ENCODE measurements around the gene CTSS. TPM values are rescaled to one million over a fixed set of nuclear protein-coding genes. Genes with fewer than 3 reads are reported as not detected.

The CTSS gene
- total RNA-seq, 1 donor from 2014 or later = 0.81 TPM

DNA sequence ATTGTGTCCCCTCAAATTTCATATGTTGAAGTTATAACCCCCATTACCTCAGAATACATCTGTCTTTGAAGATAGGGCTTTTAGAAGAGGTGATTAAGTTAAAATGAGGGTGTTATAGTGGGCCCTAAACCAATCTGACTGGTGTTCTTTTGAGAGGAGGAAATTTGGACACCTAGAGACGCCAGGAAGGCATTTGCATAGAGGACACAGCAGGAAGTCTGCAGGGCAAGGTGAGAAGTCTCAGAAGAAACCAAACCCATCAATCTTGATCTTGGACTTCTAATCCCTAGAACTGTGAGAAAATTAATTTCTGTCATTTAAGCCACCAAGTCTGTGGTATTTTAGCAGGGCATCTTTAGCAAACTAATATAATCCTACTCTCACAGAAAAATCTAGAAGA, 81.7 kb downstream of the CTSS start:
- TF ChIP-seq, protein P1, sequence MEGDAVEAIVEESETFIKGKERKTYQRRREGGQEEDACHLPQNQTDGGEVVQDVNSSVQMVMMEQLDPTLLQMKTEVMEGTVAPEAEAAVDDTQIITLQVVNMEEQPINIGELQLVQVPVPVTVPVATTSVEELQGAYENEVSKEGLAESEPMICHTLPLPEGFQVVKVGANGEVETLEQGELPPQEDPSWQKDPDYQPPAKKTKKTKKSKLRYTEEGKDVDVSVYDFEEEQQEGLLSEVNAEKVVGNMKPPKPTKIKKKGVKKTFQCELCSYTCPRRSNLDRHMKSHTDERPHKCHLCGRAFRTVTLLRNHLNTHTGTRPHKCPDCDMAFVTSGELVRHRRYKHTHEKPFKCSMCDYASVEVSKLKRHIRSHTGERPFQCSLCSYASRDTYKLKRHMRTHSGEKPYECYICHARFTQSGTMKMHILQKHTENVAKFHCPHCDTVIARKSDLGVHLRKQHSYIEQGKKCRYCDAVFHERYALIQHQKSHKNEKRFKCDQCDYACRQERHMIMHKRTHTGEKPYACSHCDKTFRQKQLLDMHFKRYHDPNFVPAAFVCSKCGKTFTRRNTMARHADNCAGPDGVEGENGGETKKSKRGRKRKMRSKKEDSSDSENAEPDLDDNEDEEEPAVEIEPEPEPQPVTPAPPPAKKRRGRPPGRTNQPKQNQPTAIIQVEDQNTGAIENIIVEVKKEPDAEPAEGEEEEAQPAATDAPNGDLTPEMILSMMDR (IDR thresholded peaks at IDR 0.05; ENCODE audit: partially characterized antibody, unreplicated experiment) = no peak
- Mint-ChIP-seq H3K27ac (ENCODE audit: unreplicated experiment) (no peak overlapping the region), H3K36me3 (ENCODE audit: unreplicated experiment) (no peaks in the 10 kb centered on the region), H3K9me3 (ENCODE audit: unreplicated experiment) (no peaks in the 10 kb centered on the region), H3K27me3 (ENCODE audit: unreplicated experiment) (no peaks in the 10 kb centered on the region), H3K4me3 (ENCODE audit: unreplicated experiment) (no peak overlapping the region), H3K4me1 (ENCODE audit: low read depth, unreplicated experiment) (no peaks in the 10 kb centered on the region)
- DNase-seq = no peak

Other genes with a start within 250 kb of the CTSS start
- 0.25 TPM for gene ADAMTSL4, start 216.4 kb downstream of the CTSS start, total RNA-seq (ENCODE audit: unreplicated experiment)
- gene MCL1, start 186.2 kb downstream of the CTSS start, total RNA-seq (ENCODE audit: unreplicated experiment) = 154 TPM
- gene ENSA, start 136.2 kb downstream of the CTSS start, total RNA-seq (ENCODE audit: unreplicated experiment) = 122 TPM
- gene GOLPH3L, start 68.6 kb downstream of the CTSS start, total RNA-seq (ENCODE audit: unreplicated experiment) = 14.5 TPM
- not detected for gene HORMAD1, start 44.9 kb downstream of the CTSS start, total RNA-seq (ENCODE audit: unreplicated experiment)
- gene CTSK, start 42.5 kb upstream of the CTSS start, total RNA-seq (ENCODE audit: unreplicated experiment) = 8.8 TPM
- 39.1 TPM for gene ARNT, start 110.8 kb upstream of the CTSS start, total RNA-seq (ENCODE audit: unreplicated experiment)
- gene CTXND2, start 121.4 kb upstream of the CTSS start, total RNA-seq (ENCODE audit: unreplicated experiment) = not detected
- gene SETDB1, start 160.6 kb upstream of the CTSS start, total RNA-seq (ENCODE audit: unreplicated experiment) = 57.0 TPM
- 94.2 TPM for gene CERS2, start 209.1 kb upstream of the CTSS start, total RNA-seq (ENCODE audit: unreplicated experiment)
- gene ANXA9, start 216.5 kb upstream of the CTSS start, total RNA-seq (ENCODE audit: unreplicated experiment) = not detected
- gene MINDY1, start 241.1 kb upstream of the CTSS start, total RNA-seq (ENCODE audit: unreplicated experiment) = 26.2 TPM
- gene PRUNE1, start 242.7 kb upstream of the CTSS start, total RNA-seq (ENCODE audit: unreplicated experiment) = 14.9 TPM

Data from glutamatergic neuron (in vitro differentiated cells).